ENCODE measurements around the gene RAD21L1.

RAD21L1 gene

GRCh38 chr20:1267809-1268374 is 42.0 kb downstream of the RAD21L1 start:
- DNase-seq (ENCODE audit: low read depth) = no peak
- TF ChIP-seq, protein P1, sequence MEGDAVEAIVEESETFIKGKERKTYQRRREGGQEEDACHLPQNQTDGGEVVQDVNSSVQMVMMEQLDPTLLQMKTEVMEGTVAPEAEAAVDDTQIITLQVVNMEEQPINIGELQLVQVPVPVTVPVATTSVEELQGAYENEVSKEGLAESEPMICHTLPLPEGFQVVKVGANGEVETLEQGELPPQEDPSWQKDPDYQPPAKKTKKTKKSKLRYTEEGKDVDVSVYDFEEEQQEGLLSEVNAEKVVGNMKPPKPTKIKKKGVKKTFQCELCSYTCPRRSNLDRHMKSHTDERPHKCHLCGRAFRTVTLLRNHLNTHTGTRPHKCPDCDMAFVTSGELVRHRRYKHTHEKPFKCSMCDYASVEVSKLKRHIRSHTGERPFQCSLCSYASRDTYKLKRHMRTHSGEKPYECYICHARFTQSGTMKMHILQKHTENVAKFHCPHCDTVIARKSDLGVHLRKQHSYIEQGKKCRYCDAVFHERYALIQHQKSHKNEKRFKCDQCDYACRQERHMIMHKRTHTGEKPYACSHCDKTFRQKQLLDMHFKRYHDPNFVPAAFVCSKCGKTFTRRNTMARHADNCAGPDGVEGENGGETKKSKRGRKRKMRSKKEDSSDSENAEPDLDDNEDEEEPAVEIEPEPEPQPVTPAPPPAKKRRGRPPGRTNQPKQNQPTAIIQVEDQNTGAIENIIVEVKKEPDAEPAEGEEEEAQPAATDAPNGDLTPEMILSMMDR (IDR thresholded peaks at IDR 0.05; ENCODE audit: insufficient read depth, low read depth, low read length, missing control alignments) = no peak
- H3K4me3 ChIP-seq (ENCODE audit: low read length) = no peak overlapping the region

DNA sequence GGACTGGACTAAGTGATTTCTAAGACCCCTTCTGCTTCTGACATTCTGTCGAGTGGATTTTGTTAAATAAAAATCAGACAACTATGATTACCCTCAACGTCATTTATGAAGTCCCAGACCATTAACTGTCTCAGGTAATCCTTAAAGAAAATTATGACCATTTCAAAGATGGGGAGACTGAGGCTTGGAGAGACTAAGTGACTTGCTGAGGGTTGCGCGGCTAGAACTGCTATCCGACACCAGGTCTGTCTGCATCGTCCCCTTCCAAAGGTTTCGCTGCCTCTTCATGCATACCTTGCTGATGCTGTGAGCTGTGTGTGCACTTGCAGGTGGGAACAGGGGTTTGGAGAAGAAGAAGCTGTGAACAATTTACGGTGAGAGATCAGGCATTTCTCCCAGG is 43.4 kb downstream of the RAD21L1 start:
- TF ChIP-seq, protein P1 (IDR thresholded peaks at IDR 0.05; ENCODE audit: insufficient read depth, low read depth, low read length, missing control alignments) = no peak
- DNase-seq (ENCODE audit: low read depth) = no peak
- no peak overlapping the region for H3K4me3 ChIP-seq (ENCODE audit: low read length)

DNA sequence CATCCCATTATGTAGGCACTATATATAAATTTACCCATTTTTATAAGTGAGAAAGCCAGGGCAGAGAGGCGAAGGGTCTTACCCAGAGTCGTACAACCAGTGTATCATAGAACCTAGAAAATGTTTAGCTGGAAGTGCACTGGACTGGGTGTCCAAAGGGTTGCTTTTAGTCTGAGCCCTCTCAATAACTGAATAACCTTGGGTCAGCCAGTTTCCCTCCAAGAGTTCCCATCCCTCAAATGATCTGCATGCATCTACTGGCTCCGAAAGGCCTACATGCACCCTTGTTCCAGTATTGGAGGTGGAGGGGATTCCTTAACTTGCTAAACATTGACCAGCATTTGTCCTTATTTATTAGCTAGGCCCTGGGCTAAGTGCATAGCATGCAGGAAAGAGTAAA is 44.0 kb downstream of the RAD21L1 start:
- no peak overlapping the region for H3K4me3 ChIP-seq (ENCODE audit: low read length)
- DNase-seq (ENCODE audit: low read depth) = no peak
- TF ChIP-seq, protein P1 (IDR thresholded peaks at IDR 0.05; ENCODE audit: insufficient read depth, low read depth, low read length, missing control alignments) = no peak

DNA sequence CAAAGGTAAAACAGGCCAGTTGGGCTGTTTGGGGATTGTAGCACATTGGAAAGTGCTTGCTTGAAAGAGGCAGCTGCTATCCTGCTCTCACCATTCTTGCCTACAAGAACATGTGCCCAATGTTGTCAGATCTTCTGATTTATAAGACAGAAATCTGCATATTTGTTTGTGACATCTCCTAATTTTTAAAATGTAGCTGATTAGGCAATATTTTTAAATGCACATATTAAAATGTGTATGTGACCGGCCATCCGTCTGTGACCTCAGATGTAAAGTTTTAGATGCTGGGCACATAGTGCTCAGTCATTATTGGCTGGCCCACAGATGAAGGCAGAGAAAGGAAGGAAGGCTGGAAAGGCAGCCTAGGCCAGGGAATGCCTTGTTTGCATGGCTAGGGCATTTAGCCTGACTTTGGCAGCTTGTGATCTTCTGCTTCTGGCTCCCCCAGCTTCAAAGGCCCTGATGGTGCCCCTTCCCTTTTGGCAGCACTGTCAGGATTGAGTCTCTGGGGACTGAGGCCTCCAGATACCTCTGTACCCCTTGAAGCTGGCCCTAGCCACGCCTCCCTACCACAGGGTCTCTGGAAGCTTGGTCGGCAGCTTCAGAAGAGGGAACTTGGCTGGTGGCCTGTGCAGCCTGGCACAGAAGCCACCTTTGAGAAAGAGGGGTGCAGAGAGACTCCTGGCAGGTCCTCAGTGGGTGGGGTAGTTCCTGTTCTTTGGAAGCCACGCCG is 46.7 kb downstream of the RAD21L1 start:
- no peak for DNase-seq (ENCODE audit: low read depth)
- TF ChIP-seq, protein P1 (IDR thresholded peaks at IDR 0.05; ENCODE audit: insufficient read depth, low read depth, low read length, missing control alignments) = no peak
- no peak overlapping the region for H3K4me3 ChIP-seq (ENCODE audit: low read length)

DNA sequence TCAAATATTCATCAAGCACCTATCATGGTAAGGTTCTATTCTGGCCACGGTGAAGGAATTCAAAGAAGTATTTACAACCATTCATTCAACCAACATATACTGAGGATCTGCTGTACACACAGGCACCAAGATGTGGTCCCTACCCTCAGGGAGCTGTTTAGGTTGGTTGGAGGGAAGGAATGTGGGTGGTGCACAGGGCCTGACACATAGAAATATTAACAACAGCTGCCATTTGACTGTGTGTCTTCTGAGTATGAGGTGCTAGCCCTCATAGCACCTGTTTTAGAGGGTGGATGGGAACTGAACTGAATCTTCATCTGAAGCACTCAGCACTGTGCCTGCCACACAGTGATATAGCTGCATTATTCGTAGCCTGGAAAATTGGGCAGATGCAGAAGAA is 47.5 kb downstream of the RAD21L1 start:
- TF ChIP-seq, protein P1 (IDR thresholded peaks at IDR 0.05; ENCODE audit: insufficient read depth, low read depth, low read length, missing control alignments) = no peak

GRCh38 chr20:1274485-1275311 is 48.9 kb downstream of the RAD21L1 start:
- DNase-seq (ENCODE audit: low read depth) = no peak
- TF ChIP-seq, protein P1 (IDR thresholded peaks at IDR 0.05; ENCODE audit: insufficient read depth, low read depth, low read length, missing control alignments) = no peak
- H3K4me3 ChIP-seq (ENCODE audit: low read length) = no peak overlapping the region

More for the DNA sequence above, 47.5 kb downstream of the RAD21L1 start:
- no peak for DNase-seq (ENCODE audit: low read depth)
- no peak overlapping the region for H3K4me3 ChIP-seq (ENCODE audit: low read length)

Measured in epithelial cell of esophagus (primary cell).